HUDEP-2 (cell line): ENCODE results near the gene INPP5K.
"Not testable (repeated sequence)": the region's sequence is repeated elsewhere in the genome, so short reads cannot be mapped to it uniquely, and the experiment has no call there.

ENCODE experiments used
- DNase-seq, 76 experiments: peaks; one replicate each; lab custom pipeline; 2025; ENCODE audit not compliant: unreplicated experiment in 76 of 76; lab: John Stamatoyannopoulos, UW

Gene INPP5K

DNA sequence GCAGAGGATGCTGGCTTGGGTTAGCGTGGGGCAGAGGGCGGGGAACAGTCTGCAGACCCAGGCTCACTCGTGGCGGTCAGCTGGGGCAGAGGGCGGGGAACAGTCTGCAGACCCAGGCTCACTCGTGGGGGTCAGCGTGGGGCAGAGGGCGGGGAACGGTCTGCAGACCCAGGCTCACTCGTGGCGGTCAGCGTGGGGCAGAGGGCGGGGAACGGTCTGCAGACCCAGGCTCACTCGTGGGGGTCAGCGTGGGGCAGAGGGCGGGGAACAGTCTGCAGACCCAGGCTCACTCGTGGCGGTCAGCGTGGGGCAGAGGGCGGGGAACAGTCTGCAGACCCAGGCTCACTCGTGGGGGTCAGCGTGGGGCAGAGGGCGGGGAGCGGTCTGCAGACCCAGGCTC is 7.7 kb downstream of the INPP5K start:
- not testable (repeated sequence) for DNase-seq

- no peak for DNase-seq
Measured at GRCh38 chr17:1506649-1507267, 9.7 kb downstream of the INPP5K start.

- no peak for DNase-seq
Measured at GRCh38 chr17:1505586-1505985, 10.8 kb downstream of the INPP5K start.

GRCh38 chr17:1504866-1505265 is 11.5 kb downstream of the INPP5K start:
- no peak for DNase-seq

- no peak for DNase-seq
Measured at GRCh38 chr17:1503699-1504098, 12.7 kb downstream of the INPP5K start.

- DNase-seq: no peak
Measured at GRCh38 chr17:1498869-1499268, 17.5 kb downstream of the INPP5K start.

DNA sequence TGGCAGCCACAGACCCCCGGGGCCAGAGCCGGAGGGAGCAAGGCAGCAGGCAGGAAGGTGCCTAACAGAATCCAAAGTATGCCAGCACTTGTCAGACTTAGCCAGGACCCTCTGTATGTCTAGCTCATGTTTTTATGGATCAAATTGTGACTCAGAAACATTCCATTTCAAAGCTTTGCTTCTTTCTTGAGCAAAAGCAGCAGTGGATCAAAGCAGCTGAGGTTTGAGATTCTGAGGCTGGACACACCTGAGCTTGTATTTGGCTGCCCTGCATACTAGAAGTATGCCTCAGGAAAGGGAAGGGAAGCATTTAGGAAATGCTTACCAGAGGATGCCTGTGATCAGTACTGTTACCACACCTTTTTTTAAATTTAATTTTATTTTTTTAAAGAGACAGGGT is 18.2 kb downstream of the INPP5K start:
- DNase-seq: no peak

GRCh38 chr17:1497831-1498230 is 18.6 kb downstream of the INPP5K start:
- no peak for DNase-seq

GRCh38 chr17:1496869-1497268 is 19.5 kb downstream of the INPP5K start:
- no peak for DNase-seq

- DNase-seq: no peak
Measured at GRCh38 chr17:1495265-1495989, 21.0 kb downstream of the INPP5K start.

DNA sequence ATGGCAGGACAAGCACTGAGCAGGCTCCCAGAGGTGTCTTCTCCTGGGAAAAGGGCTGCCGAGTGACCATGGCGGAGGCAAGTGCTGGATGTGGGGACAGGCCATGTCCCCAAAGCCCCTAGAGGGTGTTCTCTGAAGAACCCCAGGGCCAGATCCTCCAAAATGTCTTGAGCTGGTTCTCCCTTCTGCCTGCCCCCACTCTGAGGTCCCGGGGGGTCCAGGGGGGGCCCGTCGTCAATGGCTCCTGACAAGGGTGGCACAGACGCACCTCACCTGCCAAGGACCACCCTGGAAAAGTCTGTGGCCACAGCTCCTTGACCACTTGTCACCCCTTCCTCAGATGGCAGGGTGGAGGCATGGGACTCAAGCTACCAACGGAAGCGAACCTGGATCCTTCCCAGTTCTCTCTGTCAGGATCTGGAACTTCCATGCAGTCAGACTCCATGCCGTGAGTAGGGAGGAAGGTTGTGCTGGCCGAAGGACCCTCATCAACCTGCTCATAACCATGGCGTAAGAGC is 21.6 kb downstream of the INPP5K start:
- no peak for DNase-seq

GRCh38 chr17:1494203-1494602 is 22.2 kb downstream of the INPP5K start:
- no peak for DNase-seq

DNA sequence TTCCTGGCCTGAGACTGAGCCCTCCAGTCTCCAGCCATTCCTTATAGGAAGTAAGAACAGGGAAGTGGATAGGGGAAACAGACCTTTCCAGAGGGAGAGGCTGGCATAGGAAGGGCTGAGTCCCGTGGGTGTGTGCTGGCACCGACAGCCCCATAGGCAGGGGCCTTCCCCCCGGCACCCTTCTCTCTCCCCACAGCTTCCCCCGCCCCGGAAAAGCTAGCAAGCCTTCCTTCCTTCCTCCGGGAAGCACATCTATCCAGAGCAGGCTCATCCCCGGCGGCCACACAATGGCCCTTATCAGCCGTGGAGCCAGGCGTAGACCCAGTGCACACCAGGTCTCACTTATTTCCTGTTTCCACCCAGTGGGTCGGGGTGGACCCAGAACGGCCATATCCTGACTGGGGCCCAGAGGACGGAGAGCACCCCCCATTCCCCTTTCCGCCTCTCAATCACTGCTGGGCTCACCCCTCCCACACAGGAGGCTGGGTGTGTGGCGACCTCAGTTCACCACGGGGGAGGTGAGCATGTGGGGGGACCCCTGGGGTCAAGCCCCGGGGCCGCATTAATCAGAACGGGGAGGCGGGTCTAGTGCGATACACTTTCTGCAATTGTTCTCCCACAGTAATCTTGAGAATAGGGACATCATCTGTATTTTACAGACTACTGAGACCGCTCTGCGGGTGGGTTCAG is 23.0 kb downstream of the INPP5K start:
- DNase-seq: no peak

GRCh38 chr17:1492249-1493206 is 23.9 kb downstream of the INPP5K start, which contains the start of gene MYO1C:
MYO1C (minus strand) TSS chr17:1492686; CDS start chr17:1492487, 199 bp downstream.
- no peak for DNase-seq

- DNase-seq: peak in 28 of 76 experiments; percentile 5 to 52 (median 21)
Measured at GRCh38 chr17:1491443-1492248, 24.8 kb downstream of the INPP5K start.

DNA sequence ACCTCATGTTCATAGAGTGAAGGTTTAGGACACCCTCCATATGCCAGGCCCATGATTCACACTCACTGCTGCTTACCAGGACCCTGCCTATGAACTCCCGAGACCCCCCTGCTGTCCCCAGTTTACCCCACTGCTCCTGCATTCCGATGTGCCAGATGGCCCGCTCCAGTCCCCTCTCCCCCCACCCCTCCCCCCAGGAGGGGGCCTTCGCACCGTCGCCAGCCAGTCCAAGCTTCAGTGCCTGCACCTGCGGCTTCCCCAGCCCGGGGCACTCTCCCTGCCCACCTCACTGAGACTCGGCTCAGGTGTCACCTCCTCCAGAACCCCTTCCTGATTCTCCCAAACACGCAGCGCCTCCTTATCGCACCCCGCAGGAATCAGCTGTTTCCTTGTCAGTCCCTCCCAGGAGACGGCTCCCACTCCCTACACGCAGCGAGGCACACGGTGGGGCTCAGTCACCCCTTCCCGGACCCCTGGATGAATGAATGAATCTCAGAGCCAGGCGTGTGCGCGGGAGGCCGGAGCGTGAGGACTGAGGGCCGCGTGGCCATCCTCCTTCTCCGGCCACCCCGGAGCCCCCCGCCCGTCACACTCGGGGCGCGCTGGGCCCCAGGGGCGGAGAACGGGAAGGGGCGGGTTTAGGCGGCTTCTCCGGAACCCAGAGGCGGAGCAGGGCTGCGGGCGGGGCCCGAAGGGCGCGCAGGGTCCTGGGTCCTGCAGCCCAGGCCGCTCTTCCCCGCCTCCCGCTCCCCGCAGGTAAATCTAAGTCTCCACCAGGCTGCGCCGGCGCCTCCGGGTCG is 25.6 kb downstream of the INPP5K start:
- peak in 49 of 76 experiments; percentile 5 to 59 (median 40) for DNase-seq

- DNase-seq: no peak
Measured at GRCh38 chr17:1488826-1489270, 27.6 kb downstream of the INPP5K start.

DNA sequence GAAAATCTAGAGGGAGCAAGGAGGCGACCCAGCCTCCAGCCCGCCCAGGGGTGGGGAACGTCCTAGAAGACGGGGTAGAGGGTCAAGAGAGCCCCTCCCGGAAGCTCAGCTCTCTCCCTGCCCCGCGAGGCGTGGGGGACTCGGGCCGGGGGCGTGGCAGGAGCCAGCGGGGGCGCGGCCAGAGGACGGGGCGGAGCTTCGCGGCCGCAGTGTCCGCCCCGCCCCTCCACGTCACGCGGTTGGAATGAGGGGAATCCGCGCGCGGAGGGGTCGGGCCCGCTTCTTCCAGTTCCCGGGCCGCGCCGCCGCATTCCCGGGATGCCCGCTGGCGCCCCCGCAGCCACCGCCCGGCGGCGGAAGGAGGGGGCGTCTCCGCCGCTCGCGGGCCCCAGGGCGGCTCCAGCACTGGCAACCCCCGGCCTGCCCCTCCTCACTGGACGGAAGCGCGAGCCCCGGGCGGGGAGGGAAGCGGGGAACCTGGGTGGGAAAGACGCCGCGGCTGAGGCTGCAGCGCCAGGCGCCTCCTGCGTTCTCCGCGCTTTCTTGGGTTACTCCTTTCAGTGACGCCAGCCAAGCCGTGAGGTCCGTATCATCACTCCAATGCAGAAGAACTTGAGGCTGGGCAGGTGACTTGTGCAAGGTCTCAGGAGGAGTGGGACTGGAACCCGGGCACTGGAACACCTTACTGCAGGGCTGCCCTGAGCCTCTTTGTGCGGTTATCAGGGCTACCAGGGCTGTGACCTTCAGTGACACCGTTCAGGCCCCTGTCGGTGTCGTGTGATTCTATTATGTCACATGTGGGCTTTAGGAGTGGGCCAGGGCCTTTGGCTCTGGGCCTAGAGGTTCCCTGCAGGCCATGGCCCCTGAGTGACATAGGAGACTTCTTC is 28.2 kb downstream of the INPP5K start:
- DNase-seq: peak in 54 of 76 experiments; percentile 8 to 71 (median 36)
